HG02943 (cell line): ENCODE measurements around the gene MUC2.

ENCODE experiments used
- ATAC-seq: cut with Tn5 transposase; IDR thresholded peaks from one replicate; pipeline ENCODE4 v1.9.1; 2021; ENCODE audit warnings: mild to moderate bottlenecking, low read depth, moderate library complexity; ENCODE audit not compliant: unreplicated experiment

The MUC2 gene

GRCh38 chr11:1050581-1051355, 23.9 kb upstream of the MUC2 start:
- no peak for ATAC-seq

DNA sequence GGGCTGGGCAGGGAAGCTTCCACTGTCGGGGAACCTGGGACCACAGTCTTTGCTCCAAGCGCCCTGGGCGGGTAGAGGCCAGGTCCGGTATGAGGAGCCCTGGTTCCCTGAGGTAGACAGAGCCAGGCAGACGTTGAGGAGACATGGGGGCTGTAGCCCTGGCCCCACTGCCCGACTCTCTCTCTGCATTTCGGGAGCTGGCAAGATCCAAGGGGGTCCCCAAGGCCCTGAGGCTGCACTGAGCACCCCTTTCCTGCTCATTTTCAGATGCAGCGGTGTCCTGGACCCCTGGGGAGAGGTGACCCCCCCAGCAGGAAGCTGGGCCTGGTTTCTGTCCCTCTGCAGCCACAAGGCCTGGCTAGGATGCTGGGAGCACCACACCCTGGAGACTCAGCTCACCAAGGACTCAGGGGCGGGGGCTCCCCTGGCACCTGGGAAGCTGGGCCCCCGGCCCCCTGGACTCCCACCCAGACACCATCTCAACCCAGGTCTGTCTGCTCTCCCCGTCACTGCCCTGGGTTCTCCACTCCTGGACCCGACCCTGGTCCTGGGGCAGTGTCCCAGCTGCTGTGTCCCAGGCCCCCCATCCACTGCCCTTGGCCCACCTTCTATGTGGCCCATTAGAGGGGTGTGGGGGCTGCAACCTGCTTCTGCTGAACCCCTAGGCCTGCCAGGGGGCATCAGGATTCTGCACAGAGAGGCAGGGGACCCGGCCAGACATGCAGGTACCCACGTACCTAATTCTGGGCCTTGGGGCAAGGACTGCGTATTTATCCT, 23.1 kb upstream of the MUC2 start:
- no peak for ATAC-seq

DNA sequence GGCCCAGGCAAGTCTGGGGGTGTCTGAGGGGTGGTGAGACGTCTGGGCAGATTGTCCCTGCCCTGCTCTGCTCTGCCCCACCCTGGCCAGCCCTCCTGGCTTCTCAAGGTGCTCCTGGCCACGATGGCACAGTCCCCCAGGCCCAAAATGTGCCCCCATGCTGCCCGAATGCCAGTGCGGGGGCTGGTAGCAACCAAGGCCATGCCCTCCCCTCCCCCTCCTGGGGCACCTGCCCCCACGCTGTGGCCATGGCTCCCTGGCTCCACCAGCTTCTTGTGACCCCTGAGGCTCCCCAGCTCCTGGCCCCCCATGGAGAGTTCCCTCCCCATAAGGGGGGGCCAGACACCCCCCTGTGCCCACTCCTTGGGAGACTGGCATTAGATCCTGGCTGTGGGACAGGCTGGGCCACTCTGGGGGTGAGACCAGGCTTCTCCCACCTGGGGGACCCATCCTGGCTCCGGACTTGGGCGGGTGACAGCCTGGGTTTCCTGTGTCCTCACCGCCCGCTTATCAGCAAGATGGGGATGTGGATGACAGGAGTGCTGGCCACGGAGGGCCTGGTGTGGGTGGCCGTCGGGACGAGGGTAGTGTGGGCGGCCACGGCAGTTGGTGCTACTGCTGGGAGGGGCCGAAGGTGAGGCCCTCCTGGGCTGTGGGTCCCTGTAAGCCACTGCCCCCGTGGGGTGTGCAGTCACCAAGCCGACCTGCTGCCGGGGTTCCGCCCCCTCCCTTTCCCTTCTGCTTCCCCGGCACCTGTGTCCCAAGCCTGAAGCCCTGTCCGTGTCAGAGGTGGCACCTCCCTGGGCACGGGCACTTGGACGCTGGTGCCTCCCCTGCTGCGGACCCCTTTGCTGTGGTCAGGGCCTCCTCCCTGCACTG, 22.3 kb upstream of the MUC2 start:
- no peak for ATAC-seq

DNA sequence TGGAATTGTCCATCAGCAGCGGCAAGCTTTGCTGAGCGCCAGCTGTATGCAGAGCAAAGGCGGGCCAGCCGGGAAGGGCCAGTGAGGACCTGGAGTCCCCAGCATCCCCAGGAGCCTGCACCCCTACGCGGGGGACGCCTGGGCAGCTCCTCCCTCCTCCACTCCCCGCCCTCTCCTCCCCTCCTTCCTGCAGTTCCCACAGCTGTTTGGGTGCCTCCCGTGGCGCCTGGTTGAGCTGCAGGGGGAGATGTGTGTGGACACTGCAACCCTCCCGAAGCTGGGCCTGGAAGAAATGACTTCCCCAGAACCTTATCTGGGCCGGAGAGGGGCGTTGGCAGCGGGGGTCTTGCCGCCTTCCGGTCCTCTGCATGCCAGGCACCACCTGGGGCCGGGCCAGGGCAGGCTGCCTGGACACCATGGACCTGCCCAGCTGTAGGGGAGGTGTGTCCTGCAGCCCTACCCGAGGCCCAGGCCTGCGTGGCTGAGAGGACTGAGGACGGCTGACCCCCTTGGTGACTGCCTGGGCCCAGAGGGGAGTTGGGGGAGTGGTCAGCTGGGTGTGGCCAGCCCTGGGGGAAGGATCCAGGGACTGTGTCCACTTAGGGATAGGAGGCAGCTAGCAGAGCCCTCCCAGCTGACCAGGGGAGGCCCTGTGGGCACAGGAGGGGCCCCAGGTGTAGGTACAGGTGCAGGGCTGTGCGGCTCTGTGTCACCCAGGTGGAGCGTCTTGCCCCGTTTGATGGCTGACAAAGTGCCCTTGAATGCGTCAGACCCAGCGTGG, 21.4 kb upstream of the MUC2 start:
- no peak for ATAC-seq

GRCh38 chr11:1054143-1055108, 20.2 kb upstream of the MUC2 start:
- no peak for ATAC-seq

GRCh38 chr11:1055109-1055703, 19.5 kb upstream of the MUC2 start:
- ATAC-seq = no peak

DNA sequence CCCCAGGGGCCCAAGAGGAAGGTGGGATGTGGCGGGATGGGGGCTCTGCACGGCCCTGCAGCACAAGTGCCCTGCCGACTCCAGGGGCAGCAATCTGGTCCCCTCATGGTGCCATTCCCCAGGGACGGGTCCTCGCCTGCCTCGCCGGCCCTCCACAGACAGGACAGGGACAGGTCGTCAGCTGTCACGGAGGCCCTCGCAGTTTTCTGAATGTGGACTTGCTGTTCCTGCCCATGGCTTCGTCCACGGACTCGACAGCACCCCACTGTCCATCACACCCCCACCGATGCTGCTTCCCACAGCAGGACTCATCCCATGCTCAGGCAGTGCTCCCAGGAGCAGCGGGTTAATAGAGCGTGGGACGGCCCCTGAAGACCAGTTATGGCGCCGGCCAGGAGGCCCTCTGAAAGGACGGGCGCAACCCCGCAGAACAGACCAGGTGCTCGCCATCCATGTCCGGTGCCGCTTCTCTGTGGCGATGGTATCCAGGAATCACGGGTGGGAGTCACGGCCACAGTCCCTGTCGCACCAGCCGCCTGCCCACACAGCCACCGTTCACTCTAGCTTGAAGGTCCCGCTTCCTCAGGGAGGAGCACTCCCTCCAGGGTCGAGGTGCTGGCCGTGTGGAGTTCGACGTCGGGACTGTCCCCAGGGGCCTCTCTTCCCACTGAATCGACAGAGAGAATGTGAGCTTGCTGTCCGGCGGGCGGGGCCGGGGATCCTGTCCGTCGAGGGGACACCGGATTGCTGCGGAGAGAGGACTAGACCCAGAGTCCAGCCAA, 18.5 kb upstream of the MUC2 start:
- no peak for ATAC-seq

DNA sequence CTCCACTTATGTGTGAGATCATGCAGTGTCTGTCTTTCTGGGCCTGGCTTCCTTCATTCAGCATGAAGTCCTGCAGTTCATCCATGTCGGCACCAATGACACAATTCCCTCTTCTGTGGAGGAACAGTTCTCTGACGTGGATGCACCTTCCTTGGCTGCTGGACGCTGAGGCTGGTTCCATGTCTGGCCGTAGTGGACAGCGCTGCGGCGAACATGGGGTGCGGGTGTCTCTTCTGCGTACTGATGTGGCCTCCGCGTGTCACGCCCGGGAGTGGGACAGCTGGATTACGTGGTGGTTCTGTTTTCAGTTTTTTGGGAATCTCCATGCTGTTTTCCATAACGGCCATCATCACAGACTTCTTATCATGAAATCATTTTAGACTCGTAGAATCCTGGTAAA, 16.9 kb upstream of the MUC2 start:
- ATAC-seq = no peak

GRCh38 chr11:1059759-1060158, 14.9 kb upstream of the MUC2 start:
- ATAC-seq = no peak

GRCh38 chr11:1060410-1060809, 14.3 kb upstream of the MUC2 start:
- no peak for ATAC-seq

DNA sequence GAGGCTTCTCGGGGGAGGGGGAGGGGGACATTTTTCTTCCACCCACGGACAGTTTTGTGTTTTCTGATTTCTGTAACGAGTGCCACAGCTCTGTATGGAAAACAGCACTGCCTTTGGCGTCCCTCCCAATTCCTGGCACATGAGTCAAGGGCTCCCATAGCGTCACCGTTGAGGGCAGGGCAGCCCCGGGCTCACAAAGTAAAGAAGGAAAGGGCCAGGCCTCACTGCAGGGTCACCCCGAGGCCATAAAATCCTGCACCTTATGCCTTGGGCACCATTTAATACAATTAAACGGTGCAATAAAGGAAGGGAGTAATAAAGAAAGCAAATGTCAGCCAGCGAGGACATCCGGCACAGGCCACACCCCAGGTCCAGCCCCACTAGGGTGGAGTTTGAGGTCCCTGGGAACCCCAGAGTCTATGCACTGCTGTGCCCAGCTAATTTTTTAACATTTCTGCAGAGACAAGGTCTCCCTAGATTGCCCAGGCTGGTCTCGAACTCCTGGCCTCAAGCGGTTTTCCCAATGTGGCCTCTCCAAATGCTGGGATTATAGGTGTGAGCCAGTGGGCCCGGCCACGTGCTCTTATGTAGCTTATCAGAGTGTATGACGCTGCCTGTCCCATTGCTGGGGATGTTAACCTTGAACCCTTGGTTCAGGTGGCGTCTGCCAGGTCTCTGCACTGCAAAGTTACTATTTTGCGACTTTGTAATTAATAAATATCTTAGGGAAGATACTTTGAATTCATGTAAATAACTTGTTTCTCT, 13.6 kb upstream of the MUC2 start:
- no peak for ATAC-seq

- ATAC-seq = no peak
These were observed 12.4 kb upstream of the MUC2 start for GRCh38 chr11:1062075-1062820.

GRCh38 chr11:1064167-1064566, 10.5 kb upstream of the MUC2 start:
- ATAC-seq = no peak

DNA sequence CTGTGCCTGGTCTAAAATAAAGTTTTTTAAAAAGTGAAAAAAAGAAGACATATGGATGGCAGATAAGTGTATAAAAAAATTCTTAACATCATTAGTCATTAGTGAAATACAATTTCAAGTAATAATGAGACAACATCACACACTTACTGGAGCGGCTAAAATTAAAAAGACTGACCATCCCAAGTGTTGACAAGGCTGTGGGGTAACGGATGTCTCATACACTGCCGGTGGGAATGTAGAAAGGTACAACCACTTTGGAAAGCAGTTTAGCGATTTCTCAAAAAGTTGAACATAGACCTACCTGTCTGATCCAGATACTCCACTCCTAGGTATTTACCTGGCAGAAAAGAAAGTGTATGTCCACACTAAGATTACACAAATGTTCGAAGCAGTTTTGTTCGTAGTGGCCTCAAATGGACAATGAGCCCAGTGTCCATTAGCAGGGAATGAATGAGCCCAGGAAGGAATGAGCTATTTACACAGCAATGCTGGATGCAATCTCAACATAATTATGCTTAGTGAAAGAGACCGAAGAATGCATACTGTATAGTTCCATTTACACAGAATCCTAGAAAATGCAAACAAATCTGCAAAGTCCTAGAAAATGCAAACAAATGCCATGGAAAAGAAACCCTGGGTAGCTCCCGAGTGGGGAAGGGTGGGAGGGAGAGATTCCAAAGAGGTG, 6.7 kb upstream of the MUC2 start:
- no peak for ATAC-seq

GRCh38 chr11:1069740-1070139, 4.9 kb upstream of the MUC2 start:
- ATAC-seq = no peak
